ENCODE measurements around the gene ARL13B. TPM values are rescaled to one million over a fixed set of nuclear protein-coding genes. Genes with fewer than 3 reads are reported as not detected.

Gene ARL13B
- total RNA-seq, 1 donor from 2014 or later, result 13.5 TPM

GRCh38 chr3:94001827-94002495 is 22.0 kb downstream of the ARL13B start:
- intact Hi-C loops (cut with DNase I), result no loop called here
- Histone ChIP-seq H3K27ac (no peak overlapping the region), H3K27me3 (no peaks in the 10 kb centered on the region), H3K9me3 (no peaks in the 10 kb centered on the region), H3K4me1 (peaks cover 8% of the 10 kb centered on the region), H3K36me3 (no peaks in the 10 kb centered on the region), H3K4me3 (no peak overlapping the region)
- no peak for DNase-seq (ENCODE audit: extremely low spot score in 2 of 2)
- TF ChIP-seq POLR2A (IDR thresholded peaks at IDR 0.05), result no peak
- TF ChIP-seq, protein P1, sequence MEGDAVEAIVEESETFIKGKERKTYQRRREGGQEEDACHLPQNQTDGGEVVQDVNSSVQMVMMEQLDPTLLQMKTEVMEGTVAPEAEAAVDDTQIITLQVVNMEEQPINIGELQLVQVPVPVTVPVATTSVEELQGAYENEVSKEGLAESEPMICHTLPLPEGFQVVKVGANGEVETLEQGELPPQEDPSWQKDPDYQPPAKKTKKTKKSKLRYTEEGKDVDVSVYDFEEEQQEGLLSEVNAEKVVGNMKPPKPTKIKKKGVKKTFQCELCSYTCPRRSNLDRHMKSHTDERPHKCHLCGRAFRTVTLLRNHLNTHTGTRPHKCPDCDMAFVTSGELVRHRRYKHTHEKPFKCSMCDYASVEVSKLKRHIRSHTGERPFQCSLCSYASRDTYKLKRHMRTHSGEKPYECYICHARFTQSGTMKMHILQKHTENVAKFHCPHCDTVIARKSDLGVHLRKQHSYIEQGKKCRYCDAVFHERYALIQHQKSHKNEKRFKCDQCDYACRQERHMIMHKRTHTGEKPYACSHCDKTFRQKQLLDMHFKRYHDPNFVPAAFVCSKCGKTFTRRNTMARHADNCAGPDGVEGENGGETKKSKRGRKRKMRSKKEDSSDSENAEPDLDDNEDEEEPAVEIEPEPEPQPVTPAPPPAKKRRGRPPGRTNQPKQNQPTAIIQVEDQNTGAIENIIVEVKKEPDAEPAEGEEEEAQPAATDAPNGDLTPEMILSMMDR (IDR thresholded peaks at IDR 0.05), result no peak
- no peak for TF ChIP-seq POLR2AphosphoS5 (IDR thresholded peaks at IDR 0.05; ENCODE audit: insufficient read depth in 1 of 2, low read depth in 1 of 2)

DNA sequence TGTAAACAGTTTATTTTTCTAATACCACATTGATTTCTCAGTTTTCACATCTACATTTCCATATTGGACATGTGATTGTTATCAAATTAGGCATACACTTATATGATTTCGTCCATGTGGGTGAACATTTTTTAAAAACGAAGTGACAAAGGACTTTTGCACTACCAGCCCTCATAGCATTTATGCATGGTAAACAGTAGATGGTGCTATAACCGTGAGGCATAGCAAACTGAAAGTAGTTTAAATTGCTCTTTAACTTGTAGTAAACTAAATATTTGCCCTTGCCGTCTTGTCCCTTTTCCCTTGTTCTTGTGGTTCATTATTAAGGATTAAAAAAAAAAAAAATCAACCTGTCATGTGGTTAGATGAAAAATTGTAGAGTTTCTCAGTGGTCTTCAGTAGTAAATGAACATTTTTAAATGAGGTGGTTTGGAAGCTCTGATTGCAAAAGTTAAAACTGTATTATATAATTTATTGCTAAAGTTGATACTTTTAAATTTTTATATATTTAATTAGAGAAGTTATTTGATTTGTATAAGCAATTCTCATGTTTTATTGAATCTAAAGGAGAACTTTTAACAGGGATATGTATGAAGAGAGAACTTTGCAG is 24.5 kb downstream of the ARL13B start:
- Histone ChIP-seq H3K36me3 (no peaks in the 10 kb centered on the region), H3K27me3 (no peaks in the 10 kb centered on the region), H3K4me1 (peaks cover 8% of the 10 kb centered on the region), H3K4me3 (peak overlapping the region in 1 of 2 donors; percentile 24), H3K9me3 (no peaks in the 10 kb centered on the region), H3K27ac (no peak overlapping the region)
- intact Hi-C loops (cut with DNase I), result no loop called here
- TF ChIP-seq POLR2AphosphoS5 (IDR thresholded peaks at IDR 0.05; ENCODE audit: insufficient read depth in 1 of 2, low read depth in 1 of 2), result peak in 1 of 2 donors; percentile 59
- no peak for TF ChIP-seq POLR2A (IDR thresholded peaks at IDR 0.05)
- TF ChIP-seq, protein P1 (IDR thresholded peaks at IDR 0.05), result peak; percentile 28 to 45 (median 38)
- no peak for DNase-seq (ENCODE audit: extremely low spot score in 2 of 2)

- Histone ChIP-seq H3K9me3 (no peaks in the 10 kb centered on the region), H3K4me1 (peaks cover 8% of the 10 kb centered on the region)
Measured at GRCh38 chr3:94008253-94008652, 28.3 kb downstream of the ARL13B start.

DNA sequence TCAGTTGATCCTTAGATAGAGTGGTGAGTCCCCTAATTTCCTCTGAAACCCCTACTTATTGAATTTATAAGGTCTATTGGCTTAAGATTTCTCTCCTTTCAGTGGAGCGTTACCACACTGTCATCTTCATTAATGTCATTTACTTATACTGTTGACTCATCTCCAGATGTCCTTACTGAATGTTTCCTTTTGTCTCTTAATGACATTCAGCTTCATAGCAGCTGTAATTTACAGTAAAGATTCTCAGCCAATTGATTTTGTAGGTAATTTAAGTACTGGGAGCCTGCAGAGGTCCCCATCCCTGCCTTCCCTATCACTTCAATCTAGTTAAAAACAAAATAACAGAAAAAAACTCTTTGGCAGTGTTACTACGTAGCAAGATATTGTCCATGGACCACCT is 29.7 kb downstream of the ARL13B start:
- Histone ChIP-seq H3K36me3 (no peaks in the 10 kb centered on the region), H3K9me3 (no peaks in the 10 kb centered on the region), H3K4me1 (peaks cover 7% of the 10 kb centered on the region), H3K27ac (no peak overlapping the region), H3K27me3 (no peaks in the 10 kb centered on the region), H3K4me3 (no peak overlapping the region)
- no peak for DNase-seq (ENCODE audit: extremely low spot score in 2 of 2)
- TF ChIP-seq POLR2AphosphoS5 (IDR thresholded peaks at IDR 0.05; ENCODE audit: insufficient read depth in 1 of 2, low read depth in 1 of 2) (no peak), POLR2A (IDR thresholded peaks at IDR 0.05) (no peak)
- TF ChIP-seq, protein P1 (IDR thresholded peaks at IDR 0.05), result no peak
- intact Hi-C loops (cut with DNase I), result loop anchor here (5.0 kb wide), 1 partner anchor 58 kb away; no protein-coding TSS in a partner anchor

More at GRCh38 chr3:94008253-94008652, 28.3 kb downstream of the ARL13B start:
- no peak for DNase-seq (ENCODE audit: extremely low spot score in 2 of 2)
- Histone ChIP-seq H3K27ac (no peak overlapping the region), H3K27me3 (no peaks in the 10 kb centered on the region), H3K4me3 (no peak overlapping the region), H3K36me3 (no peaks in the 10 kb centered on the region)
- TF ChIP-seq POLR2A (IDR thresholded peaks at IDR 0.05), result no peak
- no peak for TF ChIP-seq POLR2AphosphoS5 (IDR thresholded peaks at IDR 0.05; ENCODE audit: insufficient read depth in 1 of 2, low read depth in 1 of 2)
- TF ChIP-seq, protein P1 (IDR thresholded peaks at IDR 0.05), result no peak
- intact Hi-C loops (cut with DNase I), result loop anchor here (5.0 kb wide), 1 partner anchor 59 kb away; no protein-coding TSS in a partner anchor

DNA sequence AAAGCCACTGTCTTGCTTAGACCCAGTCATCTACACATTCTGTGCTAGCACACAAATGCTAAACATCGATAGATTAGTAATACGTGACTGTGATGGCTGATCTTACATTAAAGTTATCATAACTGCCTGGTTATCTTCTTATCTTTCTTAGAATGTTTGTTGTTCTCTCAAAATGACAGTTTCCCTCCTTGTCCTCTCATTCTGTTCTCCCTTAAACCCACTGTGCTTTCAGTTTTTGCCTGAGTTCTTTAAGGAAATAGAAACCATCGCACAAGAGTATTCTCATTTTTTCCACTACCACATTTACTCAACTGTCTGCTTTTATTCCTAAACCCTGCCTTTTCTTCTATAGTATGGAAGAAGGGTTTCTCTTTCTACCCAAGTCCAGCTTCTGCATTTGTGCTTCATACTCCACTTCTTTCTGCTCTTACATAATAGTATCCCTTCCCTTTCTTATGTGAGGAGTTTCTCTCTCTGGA is 31.3 kb downstream of the ARL13B start:
- intact Hi-C loops (cut with DNase I), result no loop called here
- no peak overlapping the region for H3K27ac ChIP-seq

More for the DNA sequence above, 31.3 kb downstream of the ARL13B start:
- no peaks in the 10 kb centered on the region for H3K27me3 ChIP-seq
- H3K4me3 ChIP-seq, result no peak overlapping the region
- no peak for DNase-seq (ENCODE audit: extremely low spot score in 2 of 2)
- TF ChIP-seq, protein P1 (IDR thresholded peaks at IDR 0.05), result no peak
- no peak for TF ChIP-seq POLR2AphosphoS5 (IDR thresholded peaks at IDR 0.05; ENCODE audit: insufficient read depth in 1 of 2, low read depth in 1 of 2)
- no peak for TF ChIP-seq POLR2A (IDR thresholded peaks at IDR 0.05)
- no peaks in the 10 kb centered on the region for H3K4me1 ChIP-seq
- no peaks in the 10 kb centered on the region for H3K9me3 ChIP-seq
- no peaks in the 10 kb centered on the region for H3K36me3 ChIP-seq

Data from vagina (tissue), 2 donors.